ENCODE data around the gene MMP11. TPM values are rescaled to one million over a fixed set of nuclear protein-coding genes. Genes with fewer than 3 reads are reported as not detected.
A peak's percentile ranks its signal among the peaks of the same experiment; 100 is the strongest.

MMP11 gene
- total and polyA plus RNA-seq, 2 of the 13 experiments (the other 11 are each of a cell fraction or from before 2014, with no cell fraction given), result 8.9 to 28.6 TPM

GRCh38 chr22:23789638-23790037 lies 17.0 kb downstream of the MMP11 start (continued):
- TF ChIP-seq, protein P1, sequence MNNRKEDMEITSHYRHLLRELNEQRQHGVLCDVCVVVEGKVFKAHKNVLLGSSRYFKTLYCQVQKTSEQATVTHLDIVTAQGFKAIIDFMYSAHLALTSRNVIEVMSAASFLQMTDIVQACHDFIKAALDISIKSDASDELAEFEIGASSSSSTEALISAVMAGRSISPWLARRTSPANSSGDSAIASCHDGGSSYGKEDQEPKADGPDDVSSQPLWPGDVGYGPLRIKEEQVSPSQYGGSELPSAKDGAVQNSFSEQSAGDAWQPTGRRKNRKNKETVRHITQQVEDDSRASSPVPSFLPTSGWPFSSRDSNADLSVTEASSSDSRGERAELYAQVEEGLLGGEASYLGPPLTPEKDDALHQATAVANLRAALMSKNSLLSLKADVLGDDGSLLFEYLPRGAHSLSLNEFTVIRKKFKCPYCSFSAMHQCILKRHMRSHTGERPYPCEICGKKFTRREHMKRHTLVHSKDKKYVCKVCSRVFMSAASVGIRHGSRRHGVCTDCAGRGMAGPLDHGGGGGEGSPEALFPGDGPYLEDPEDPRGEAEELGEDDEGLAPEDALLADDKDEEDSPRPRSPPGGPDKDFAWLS (CRISPR knock-in tag; IDR thresholded peaks at IDR 0.05; ENCODE audit: borderline replicate concordance), result no peak
- TF ChIP-seq ZNF747 (CRISPR knock-in tag; IDR thresholded peaks at IDR 0.05; ENCODE audit: borderline replicate concordance), result 0 out of 2 replicates have a peak, but pooled peaks have one; percentile 43
- no peak for TF ChIP-seq ZNF563 (CRISPR knock-in tag; IDR thresholded peaks at IDR 0.05)
- TF ChIP-seq ZUFSP (CRISPR knock-in tag; IDR thresholded peaks at IDR 0.05; ENCODE audit: borderline replicate concordance), result no peak
- TF ChIP-seq YEATS2 (CRISPR knock-in tag; IDR thresholded peaks at IDR 0.05; ENCODE audit: borderline replicate concordance), result no peak
- TF ChIP-seq ELK4 (CRISPR knock-in tag; IDR thresholded peaks at IDR 0.05; ENCODE audit: borderline replicate concordance), result no peak
- no peak for TF ChIP-seq FOXM1 (CRISPR knock-in tag; IDR thresholded peaks at IDR 0.05)
- TF ChIP-seq ZBTB7A (CRISPR knock-in tag; IDR thresholded peaks at IDR 0.05), result no peak
- TF ChIP-seq ZNF329 (CRISPR knock-in tag; IDR thresholded peaks at IDR 0.05; ENCODE audit: low read depth), result no peak
- TF ChIP-seq ZNF205 (CRISPR knock-in tag; IDR thresholded peaks at IDR 0.05), result no peak
- TF ChIP-seq SMYD3 (CRISPR knock-in tag; IDR thresholded peaks at IDR 0.05), result no peak
- TF ChIP-seq EEA1 (CRISPR knock-in tag; IDR thresholded peaks at IDR 0.05; ENCODE audit: borderline replicate concordance), result no peak
- no peak for TF ChIP-seq ZNF124 (CRISPR knock-in tag; IDR thresholded peaks at IDR 0.05)
- no peak for TF ChIP-seq FOXA1 (IDR thresholded peaks at IDR 0.05)
- peak; percentile 68 for TF ChIP-seq FOXA1 (CRISPR knock-in tag; IDR thresholded peaks at IDR 0.05)
- no peak for TF ChIP-seq TMF1 (CRISPR knock-in tag; IDR thresholded peaks at IDR 0.05; ENCODE audit: low read depth)
- no peak for TF ChIP-seq ZNF142 (CRISPR knock-in tag; IDR thresholded peaks at IDR 0.05)
- TF ChIP-seq HOMEZ (CRISPR knock-in tag; IDR thresholded peaks at IDR 0.05; ENCODE audit: low read depth), result no peak
